ENCODE measurements around the gene ITGA2B. TPM values are rescaled to one million over a fixed set of nuclear protein-coding genes. Genes with fewer than 3 reads are reported as not detected.

The ITGA2B gene
- total RNA-seq, 3 donors from 2014 or later (not counting 1 experiment from before 2014, with no cell fraction given): 8.8 to 32.9 (median 32.6) TPM

- Histone ChIP-seq H3K36me3 (ENCODE audit: control insufficient read depth, insufficient read depth, low read length) (no peaks in the 10 kb centered on the region), H3K27me3 (ENCODE audit: control insufficient read depth, insufficient read depth, low read length) (peaks cover 10% of the 10 kb centered on the region), H3K4me3 (ENCODE audit: low read length) (no peak overlapping the region), H3K27ac (ENCODE audit: low read length) (no peak overlapping the region), H3K4me1 (ENCODE audit: control insufficient read depth, insufficient read depth, low read length) (peaks cover 13% of the 10 kb centered on the region), H3K9me3 (ENCODE audit: control insufficient read depth, insufficient read depth, low read length) (no peaks in the 10 kb centered on the region)
- intact Hi-C loops (cut with micrococcal nuclease): no loop called here
- no peaks in the 10 kb centered on the region for H3K36me3 Mint-ChIP-seq
- H3K4me3 Mint-ChIP-seq: peak overlapping the region; percentile 74
- H3K27me3 Mint-ChIP-seq (ENCODE audit: low read depth in 2 of 2): peaks cover 31 to 37% of the 10 kb centered on the region in 2 donors
- TF ChIP-seq CTCF (IDR thresholded peaks at IDR 0.05): no peak
- no peaks in the 10 kb centered on the region for H3K4me1 Mint-ChIP-seq
- WGBS (ENCODE audit: insufficient coverage): 29% methylated on average over 4 of the region's 11 CpGs
- ATAC-seq (no peak), DNase-seq (no peak)
- H3K27ac Mint-ChIP-seq: no peak overlapping the region
- H3K9me3 Mint-ChIP-seq: no peaks in the 10 kb centered on the region
Measured at GRCh38 chr17:44362459-44362948, 26.9 kb downstream of the ITGA2B start.

GRCh38 chr17:44361292-44362260, 27.9 kb downstream of the ITGA2B start:
- 83% methylated on average over 8 of the region's 11 CpGs for WGBS (ENCODE audit: insufficient coverage)
- intact Hi-C loops (cut with micrococcal nuclease): no loop called here
- no peak overlapping the region for H3K4me3 Mint-ChIP-seq
- no peaks in the 10 kb centered on the region for H3K9me3 Mint-ChIP-seq
- H3K27ac Mint-ChIP-seq: no peak overlapping the region
- no peaks in the 10 kb centered on the region for H3K4me1 Mint-ChIP-seq
- no peak overlapping the region for H3K27ac ChIP-seq (ENCODE audit: low read length)
- no peaks in the 10 kb centered on the region for H3K36me3 ChIP-seq (ENCODE audit: control insufficient read depth, insufficient read depth, low read length)
- DNase-seq (no peak), ATAC-seq (no peak)
- no peak overlapping the region for H3K4me3 ChIP-seq (ENCODE audit: low read length)
- peaks cover 10% of the 10 kb centered on the region for H3K27me3 ChIP-seq (ENCODE audit: control insufficient read depth, insufficient read depth, low read length)
- H3K36me3 Mint-ChIP-seq: no peaks in the 10 kb centered on the region
- H3K4me1 ChIP-seq (ENCODE audit: control insufficient read depth, insufficient read depth, low read length): peaks cover 13% of the 10 kb centered on the region
- TF ChIP-seq CTCF (IDR thresholded peaks at IDR 0.05): no peak
- peaks cover 27 to 28% of the 10 kb centered on the region in 2 donors for H3K27me3 Mint-ChIP-seq (ENCODE audit: low read depth in 2 of 2)
- H3K9me3 ChIP-seq (ENCODE audit: control insufficient read depth, insufficient read depth, low read length): no peaks in the 10 kb centered on the region

- TF ChIP-seq CTCF (IDR thresholded peaks at IDR 0.05): no peak
- Mint-ChIP-seq H3K36me3 (no peaks in the 10 kb centered on the region), H3K4me3 (no peak overlapping the region), H3K4me1 (no peaks in the 10 kb centered on the region), H3K27me3 (ENCODE audit: low read depth in 2 of 2) (peaks cover 20 to 27% of the 10 kb centered on the region in 2 donors), H3K9me3 (no peaks in the 10 kb centered on the region), H3K27ac (no peak overlapping the region)
- Histone ChIP-seq H3K4me1 (ENCODE audit: control insufficient read depth, insufficient read depth, low read length) (peaks cover 13% of the 10 kb centered on the region), H3K9me3 (ENCODE audit: control insufficient read depth, insufficient read depth, low read length) (no peaks in the 10 kb centered on the region), H3K4me3 (ENCODE audit: low read length) (no peak overlapping the region), H3K27ac (ENCODE audit: low read length) (no peak overlapping the region), H3K36me3 (ENCODE audit: control insufficient read depth, insufficient read depth, low read length) (no peaks in the 10 kb centered on the region), H3K27me3 (ENCODE audit: control insufficient read depth, insufficient read depth, low read length) (peaks cover 10% of the 10 kb centered on the region)
- DNase-seq (no peak), ATAC-seq (no peak)
- 85% methylated on average over 5 of the region's 5 CpGs for WGBS (ENCODE audit: insufficient coverage)
- intact Hi-C loops (cut with micrococcal nuclease): no loop called here
Measured at GRCh38 chr17:44360826-44361225, 28.6 kb downstream of the ITGA2B start.

Data from natural killer cell (primary cell).